Ascending aorta (tissue), 2 donors: ENCODE data around the gene CEP104. TPM values are rescaled to one million over a fixed set of nuclear protein-coding genes. Genes with fewer than 3 reads are reported as not detected.

Source experiments
- DNase-seq, 2 donors: peaks; one replicate each; pipeline ENCODE4 v3.0.0-alpha.2; 2019; ENCODE audit warnings: low spot score in 2 of 2
- H3K27ac ChIP-seq, 2 donors: fragments of 200-600 bp; sonication (generic); one replicate each; pipeline ENCODE4 v1.5.1; 2016 to 2017; ENCODE audit warnings: mild to moderate bottlenecking in 1 of 2
- H3K27me3 ChIP-seq: fragments of 200-600 bp; sonication (generic); one replicate; pipeline ENCODE4 v1.5.1; 2017
- H3K36me3 ChIP-seq, 2 donors: fragments of 200-600 bp; sonication (generic); one replicate each; pipeline ENCODE4 v1.5.1; 2016
- H3K4me1 ChIP-seq, 2 donors: fragments of 200-600 bp; sonication (generic); one replicate each; pipeline ENCODE4 v1.5.1; 2016 to 2017; ENCODE audit warnings: mild to moderate bottlenecking in 1 of 2
- H3K4me3 ChIP-seq, 2 donors: fragments of 200-600 bp; sonication (generic); one replicate each; pipeline ENCODE4 v1.5.1; 2016 to 2017; ENCODE audit warnings: mild to moderate bottlenecking in 1 of 2
- H3K9me3 ChIP-seq, 2 donors: fragments of 200-600 bp; sonication (generic); one replicate each; pipeline ENCODE4 v1.5.1; 2016
- CTCF ChIP-seq, 3 experiments: fragments of 200-600 bp in 2 of 3; fragments of 450-650 bp in 1 of 3; sonication (generic) in 2 of 3; IDR thresholded peaks; one replicate each; pipeline ENCODE4 v1.5.1; 2016 to 2019; ENCODE audit warnings: antibody characterized with exemption in 3 of 3, mild to moderate bottlenecking in 1 of 3, moderate library complexity in 1 of 3
- intact Hi-C: fragments of 100-400 bp; cut with DNase I; formaldehyde crosslinking; loops from one replicate; pipeline ENCODE4 v1.15.1; 2023
- total RNA-seq: library from RNA; depleted of rRNA; stranded (reverse); fragments of >200 nt; gene quantifications from one replicate; pipeline ENCODE4 v1.1.0, GENCODE V29; 2016

CEP104 gene
- total RNA-seq, 1 donor from 2014 or later: 93.6 TPM

DNA sequence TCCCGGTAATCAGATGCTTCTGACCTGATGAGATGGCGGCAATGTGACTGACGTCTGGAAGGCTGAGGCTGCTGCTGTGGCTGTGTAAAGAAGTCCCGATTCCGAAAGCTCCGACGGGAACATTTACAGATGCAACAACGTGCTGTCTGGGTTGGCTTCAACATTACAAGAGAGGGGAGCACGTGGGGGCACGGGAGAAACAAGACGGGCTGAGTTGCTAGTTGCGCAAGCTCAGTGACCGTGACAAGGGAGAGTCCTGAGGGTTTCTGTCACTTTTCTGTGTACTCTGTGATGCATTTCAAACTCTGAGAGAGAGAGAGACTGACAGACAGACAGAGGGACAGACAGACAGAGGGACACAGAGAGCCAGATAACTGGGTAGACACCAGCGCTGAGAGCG, 35.1 kb downstream of the CEP104 start:
- DNase-seq: no peak
- no peak overlapping the region for H3K27ac ChIP-seq
- peaks cover 53 to 82% of the 10 kb centered on the region in 2 donors for H3K36me3 ChIP-seq
- H3K4me3 ChIP-seq: no peak overlapping the region
- TF ChIP-seq CTCF (IDR thresholded peaks at IDR 0.05): no peak
- intact Hi-C loops: no loop called here
- no peaks in the 10 kb centered on the region for H3K4me1 ChIP-seq
- H3K9me3 ChIP-seq: no peaks in the 10 kb centered on the region
- no peaks in the 10 kb centered on the region for H3K27me3 ChIP-seq

DNA sequence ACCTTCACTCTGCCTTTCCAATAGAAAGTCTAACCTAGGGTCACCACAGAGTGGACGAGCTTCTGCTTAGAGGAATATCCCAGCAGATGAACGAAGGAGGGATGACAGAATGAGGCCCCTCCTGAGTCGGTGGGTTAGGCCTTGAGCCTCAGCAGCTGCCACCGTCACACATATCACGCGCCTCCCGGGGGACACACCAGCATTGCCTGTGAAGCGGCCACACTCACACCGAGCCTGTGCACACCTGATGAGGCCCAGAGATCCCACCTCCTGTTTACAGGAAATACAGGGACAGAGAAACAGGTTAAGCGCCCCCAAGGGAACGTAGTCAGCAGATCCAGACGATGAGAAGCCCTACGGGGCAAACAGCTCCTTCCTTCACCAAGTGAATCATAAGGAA, 35.6 kb downstream of the CEP104 start:
- H3K4me1 ChIP-seq: no peaks in the 10 kb centered on the region
- no peak overlapping the region for H3K27ac ChIP-seq
- H3K27me3 ChIP-seq: no peaks in the 10 kb centered on the region
- intact Hi-C loops: no loop called here
- no peaks in the 10 kb centered on the region for H3K9me3 ChIP-seq
- DNase-seq: no peak
- TF ChIP-seq CTCF (IDR thresholded peaks at IDR 0.05): no peak
- H3K4me3 ChIP-seq: no peak overlapping the region
- H3K36me3 ChIP-seq: peaks cover 50 to 83% of the 10 kb centered on the region in 2 donors

DNA sequence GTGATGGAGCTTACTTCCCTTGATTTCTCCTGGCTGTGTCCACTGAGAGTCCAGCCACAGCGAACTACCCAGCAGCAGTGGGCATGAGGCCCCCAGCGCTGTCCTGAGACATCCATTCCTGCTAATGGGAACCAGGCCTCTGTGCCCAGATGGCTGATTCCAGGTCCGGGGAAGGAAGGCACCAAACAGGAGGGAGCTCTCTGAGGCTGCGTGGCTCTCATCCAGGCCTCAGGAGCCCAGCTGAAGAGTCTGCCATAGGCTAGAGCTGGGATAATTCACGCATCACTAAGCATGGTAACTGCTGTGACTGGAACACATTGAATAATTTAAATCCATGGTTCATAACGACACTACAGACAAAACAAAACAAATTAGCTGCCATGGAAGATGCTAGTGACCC, 36.0 kb downstream of the CEP104 start:
- Histone ChIP-seq H3K4me1 (no peaks in the 10 kb centered on the region), H3K27ac (no peak overlapping the region), H3K9me3 (no peaks in the 10 kb centered on the region), H3K4me3 (no peak overlapping the region), H3K27me3 (no peaks in the 10 kb centered on the region), H3K36me3 (peaks cover 50 to 82% of the 10 kb centered on the region in 2 donors)
- intact Hi-C loops: no loop called here
- no peak for TF ChIP-seq CTCF (IDR thresholded peaks at IDR 0.05)
- DNase-seq: no peak

GRCh38 chr1:3820316-3820715, 36.7 kb downstream of the CEP104 start:
- intact Hi-C loops: no loop called here
- Histone ChIP-seq H3K36me3 (peaks cover 50 to 82% of the 10 kb centered on the region in 2 donors), H3K4me1 (no peaks in the 10 kb centered on the region), H3K4me3 (no peak overlapping the region), H3K27ac (no peak overlapping the region), H3K27me3 (no peaks in the 10 kb centered on the region), H3K9me3 (no peaks in the 10 kb centered on the region)
- TF ChIP-seq CTCF (IDR thresholded peaks at IDR 0.05): no peak
- no peak for DNase-seq

DNA sequence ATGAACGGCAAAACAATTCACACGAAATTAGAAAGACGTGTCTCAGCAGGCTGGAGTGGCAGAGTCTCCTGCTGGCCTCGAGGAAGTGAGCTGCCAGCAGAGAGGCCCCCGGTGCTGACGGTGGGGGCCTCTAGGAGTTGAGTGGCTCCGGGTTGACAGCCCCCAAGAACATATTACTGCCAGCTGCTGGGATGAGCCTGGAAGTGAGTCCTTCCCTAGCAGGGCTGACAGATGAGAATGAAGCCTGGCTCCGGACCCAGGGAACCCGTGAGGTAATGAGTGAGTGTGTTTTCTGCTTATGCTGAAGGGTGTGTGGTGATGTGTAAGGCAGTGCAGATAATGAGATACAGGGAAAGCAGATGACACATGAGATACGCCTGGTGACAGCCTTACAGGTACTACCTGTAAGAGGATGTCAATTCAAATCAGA, 37.2 kb downstream of the CEP104 start:
- no peaks in the 10 kb centered on the region for H3K9me3 ChIP-seq
- intact Hi-C loops: no loop called here
- no peaks in the 10 kb centered on the region for H3K27me3 ChIP-seq
- H3K36me3 ChIP-seq: peaks cover 55 to 83% of the 10 kb centered on the region in 2 donors
- H3K4me3 ChIP-seq: no peak overlapping the region
- TF ChIP-seq CTCF (IDR thresholded peaks at IDR 0.05): no peak
- H3K27ac ChIP-seq: no peak overlapping the region
- H3K4me1 ChIP-seq: no peaks in the 10 kb centered on the region
- DNase-seq: no peak
